HepG2 (cell line): ENCODE measurements around the gene PALS1. TPM values are rescaled to one million over a fixed set of nuclear protein-coding genes. Genes with fewer than 3 reads are reported as not detected.

Experiments used
- CTCF ChIP-seq: sonication (generic); formaldehyde crosslinking; IDR thresholded peaks from 2 replicates; pipeline ENCODE4 v1.5.0; 2020; ENCODE audit warnings: mild to moderate bottlenecking, missing genetic modification reagents, moderate library complexity
- EHMT2 ChIP-seq: fragments of 200-600 bp; sonication (generic); IDR thresholded peaks from 2 replicates; pipeline ENCODE4 v1.7.0; 2017; ENCODE audit warnings: antibody characterized with exemption, low read depth, low read length, borderline replicate concordance
- NCOA1 ChIP-seq: sonication (generic); formaldehyde crosslinking; IDR thresholded peaks from 2 replicates; pipeline ENCODE4 v1.9.0; 2021; ENCODE audit warnings: missing genetic modification reagents
- SRY ChIP-seq: sonication (generic); formaldehyde crosslinking; IDR thresholded peaks from 2 replicates; pipeline ENCODE4 v1.8.0; 2022; ENCODE audit warnings: mild to moderate bottlenecking, missing genetic modification reagents
- THAP11 ChIP-seq: IDR thresholded peaks from 2 replicates; pipeline ENCODE4 v1.6.1; 2016; ENCODE audit warnings: missing biosample characterization, missing genetic modification reagents
- ZBTB40 ChIP-seq, 2 experiments: fragments of 450-650 bp in 1 of 2; sonication (generic) in 1 of 2; formaldehyde crosslinking in 1 of 2; IDR thresholded peaks; 2 replicates each; pipeline versions ENCODE4 v1.6.1 to v1.8.0; 2016 to 2022; ENCODE audit warnings: antibody characterized with exemption in 1 of 2, mild to moderate bottlenecking in 1 of 2, missing genetic modification reagents in 1 of 2
- ZNF558 ChIP-seq: sonication (generic); formaldehyde crosslinking; IDR thresholded peaks from 2 replicates; pipeline ENCODE4 v1.9.0; 2022; ENCODE audit warnings: mild to moderate bottlenecking, missing genetic modification reagents, borderline replicate concordance
- ZNF609 ChIP-seq: sonication (generic); formaldehyde crosslinking; IDR thresholded peaks from 2 replicates; pipeline ENCODE4 v1.4.0; 2020; ENCODE audit warnings: mild to moderate bottlenecking, missing genetic modification reagents, borderline replicate concordance
- ZNF841 ChIP-seq: sonication (generic); formaldehyde crosslinking; IDR thresholded peaks from 2 replicates; pipeline ENCODE4 v1.8.1; 2023; ENCODE audit warnings: missing genetic modification reagents, borderline replicate concordance
- polyA plus RNA-seq, 8 experiments: library from polyadenylated mRNA; depleted of rRNA in 3 of 8; stranded (reverse) in 7 of 8; unstranded in 1 of 8; fragments of >200 nt; fragmentation: Illumina TruSeq in 4 of 8; extraction: Trizol in 4 of 8; gene quantifications; 2 replicates each; pipeline versions ENCODE4 v1.2.1 to v1.2.3, GENCODE V29; 2011 to 2016; ENCODE audit warnings: low read depth in 4 of 8, missing spikeins in 1 of 8, mixed read lengths in 1 of 8; ENCODE audit not compliant: insufficient read depth in 1 of 8
- total RNA-seq, 5 experiments: library from RNA; depleted of rRNA; stranded (reverse); fragments of >200 nt; fragmentation: Illumina TruSeq; extraction: Trizol; gene quantifications; 2 replicates each; pipeline ENCODE4 v1.2.3, GENCODE V29; 2016; ENCODE audit warnings: low read depth in 1 of 5

PALS1 gene
- total and polyA plus RNA-seq, 2 of the 13 experiments (the other 11 are each of a cell fraction or from before 2014, with no cell fraction given): 8.8 to 20.0 TPM

- TF ChIP-seq CTCF (CRISPR knock-in tag): no peak
- no peak for TF ChIP-seq NCOA1 (CRISPR knock-in tag)
- TF ChIP-seq EHMT2: no peak
- no peak for TF ChIP-seq SRY (CRISPR knock-in tag)
- no peak for TF ChIP-seq ZBTB40 (IDR thresholded peaks at IDR 0.05)
- TF ChIP-seq ZBTB40 (CRISPR knock-in tag; IDR thresholded peaks at IDR 0.05): no peak
- TF ChIP-seq ZNF558: no peak
- no peak for TF ChIP-seq ZNF609 (CRISPR knock-in tag)
- TF ChIP-seq THAP11: no peak
- TF ChIP-seq ZNF841 (CRISPR knock-in tag): no peak
Observed at GRCh38 chr14:67232621-67233020, 8.6 kb upstream of the PALS1 start (continued).
